Right lobe of liver (tissue), 4 donors: ENCODE results near the gene SSB.

ENCODE experiments used
- POLR2A ChIP-seq: fragments of 450-650 bp; IDR thresholded peaks from one replicate; pipeline ENCODE4 v1.6.1; 2017; ENCODE audit warnings: antibody characterized with exemption, mild to moderate bottlenecking
- TF ChIP-seq, protein P1 (sequence below), 4 donors: fragments of 200-600 bp in 3 of 4; fragments of 450-650 bp in 1 of 4; IDR thresholded peaks; one replicate each; pipeline versions ENCODE4 v1.5.1 to v1.8.0; 2016 to 2022; ENCODE audit warnings: antibody characterized with exemption in 4 of 4, mild to moderate bottlenecking in 2 of 4
- donor health status: DM: no; HTN: no; CAD: no.
- donor health status: DM: no; HTN: no; CAD: no.
- donor health status: DM: no; HTN: yes; CAD: no.

DNA sequence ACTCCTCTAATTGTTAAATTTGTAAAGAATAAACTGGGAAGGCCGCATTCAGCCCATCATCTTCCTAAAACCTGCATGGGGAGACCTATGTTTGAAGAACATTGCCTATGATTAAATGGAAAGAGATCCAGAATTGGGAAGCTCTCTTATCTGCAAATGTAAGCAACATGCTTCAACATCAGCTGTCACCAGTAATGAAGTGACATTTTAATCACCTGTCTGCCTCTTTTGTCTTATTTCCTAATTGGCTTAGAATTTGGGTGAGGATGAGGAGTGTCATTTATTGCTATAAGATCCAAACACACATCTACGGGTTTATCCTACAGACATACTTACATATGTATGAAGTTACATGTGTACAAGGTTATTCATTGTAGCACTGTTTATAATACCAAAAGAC lies 26.0 kb upstream of the SSB start:
- TF ChIP-seq, protein P1, sequence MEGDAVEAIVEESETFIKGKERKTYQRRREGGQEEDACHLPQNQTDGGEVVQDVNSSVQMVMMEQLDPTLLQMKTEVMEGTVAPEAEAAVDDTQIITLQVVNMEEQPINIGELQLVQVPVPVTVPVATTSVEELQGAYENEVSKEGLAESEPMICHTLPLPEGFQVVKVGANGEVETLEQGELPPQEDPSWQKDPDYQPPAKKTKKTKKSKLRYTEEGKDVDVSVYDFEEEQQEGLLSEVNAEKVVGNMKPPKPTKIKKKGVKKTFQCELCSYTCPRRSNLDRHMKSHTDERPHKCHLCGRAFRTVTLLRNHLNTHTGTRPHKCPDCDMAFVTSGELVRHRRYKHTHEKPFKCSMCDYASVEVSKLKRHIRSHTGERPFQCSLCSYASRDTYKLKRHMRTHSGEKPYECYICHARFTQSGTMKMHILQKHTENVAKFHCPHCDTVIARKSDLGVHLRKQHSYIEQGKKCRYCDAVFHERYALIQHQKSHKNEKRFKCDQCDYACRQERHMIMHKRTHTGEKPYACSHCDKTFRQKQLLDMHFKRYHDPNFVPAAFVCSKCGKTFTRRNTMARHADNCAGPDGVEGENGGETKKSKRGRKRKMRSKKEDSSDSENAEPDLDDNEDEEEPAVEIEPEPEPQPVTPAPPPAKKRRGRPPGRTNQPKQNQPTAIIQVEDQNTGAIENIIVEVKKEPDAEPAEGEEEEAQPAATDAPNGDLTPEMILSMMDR (IDR thresholded peaks at IDR 0.05), result no peak
- TF ChIP-seq POLR2A, result no peak
